Cardiac fibroblast (primary cell): ENCODE data around the gene HSPBAP1.
"Not testable (repeated sequence)": the region's sequence is repeated elsewhere in the genome, so short reads cannot be mapped to it uniquely, and the experiment has no call there.

ENCODE experiments used
- DNase-seq, 2 donors: peaks; one replicate each; pipeline versions ENCODE4 v3.0.0 to v3.0.0-alpha.2; 2010; ENCODE audit warnings: low read depth in 2 of 2
- H3K4me3 ChIP-seq, 2 donors: replicated peaks in 1 of 2; 1 replicate in 1 of 2; 2 replicates in 1 of 2; pipeline ENCODE4 v1.5.1; 2011; ENCODE audit warnings: low read depth in 2 of 2, low read length in 2 of 2, mild to moderate bottlenecking in 2 of 2, moderate library complexity in 1 of 2
- CTCF ChIP-seq: IDR thresholded peaks from one replicate; pipeline ENCODE4 v1.5.1; 2011; ENCODE audit warnings: low read depth, mild to moderate bottlenecking, low read length, inconsistent platforms

HSPBAP1 gene

GRCh38 chr3:122760453-122761271 is 33.0 kb downstream of the HSPBAP1 start:
- H3K4me3 ChIP-seq, result no peak overlapping the region
- peak in 1 of 2 donors; percentile 19 for DNase-seq
- TF ChIP-seq CTCF, result no peak

GRCh38 chr3:122758877-122759560 is 34.6 kb downstream of the HSPBAP1 start:
- DNase-seq, result peak; percentile 15 to 21
- no peak overlapping the region for H3K4me3 ChIP-seq
- TF ChIP-seq CTCF, result no peak

GRCh38 chr3:122755491-122755890 is 38.1 kb downstream of the HSPBAP1 start:
- DNase-seq, result no peak
- no peak for TF ChIP-seq CTCF
- H3K4me3 ChIP-seq, result no peak overlapping the region

- peak; percentile 68 to 72 for DNase-seq
- H3K4me3 ChIP-seq, result no peak overlapping the region
- TF ChIP-seq CTCF, result peak; percentile 89
These were observed 38.7 kb downstream of the HSPBAP1 start for GRCh38 chr3:122754929-122755328.

GRCh38 chr3:122748347-122748746 is 45.3 kb downstream of the HSPBAP1 start:
- TF ChIP-seq CTCF, result no peak

GRCh38 chr3:122747295-122747694 is 46.3 kb downstream of the HSPBAP1 start:
- H3K4me3 ChIP-seq, DNase-seq: not testable (repeated sequence)

More at GRCh38 chr3:122748347-122748746, 45.3 kb downstream of the HSPBAP1 start:
- no peak for DNase-seq
- no peak overlapping the region for H3K4me3 ChIP-seq

GRCh38 chr3:122745369-122746021 is 48.1 kb downstream of the HSPBAP1 start:
- DNase-seq, result peak; percentile 50 to 80
- no peak for TF ChIP-seq CTCF

More at GRCh38 chr3:122745369-122746021, 48.1 kb downstream of the HSPBAP1 start:
- H3K4me3 ChIP-seq, result no peak overlapping the region
